ENCODE results near the gene AHNAK.

DNA sequence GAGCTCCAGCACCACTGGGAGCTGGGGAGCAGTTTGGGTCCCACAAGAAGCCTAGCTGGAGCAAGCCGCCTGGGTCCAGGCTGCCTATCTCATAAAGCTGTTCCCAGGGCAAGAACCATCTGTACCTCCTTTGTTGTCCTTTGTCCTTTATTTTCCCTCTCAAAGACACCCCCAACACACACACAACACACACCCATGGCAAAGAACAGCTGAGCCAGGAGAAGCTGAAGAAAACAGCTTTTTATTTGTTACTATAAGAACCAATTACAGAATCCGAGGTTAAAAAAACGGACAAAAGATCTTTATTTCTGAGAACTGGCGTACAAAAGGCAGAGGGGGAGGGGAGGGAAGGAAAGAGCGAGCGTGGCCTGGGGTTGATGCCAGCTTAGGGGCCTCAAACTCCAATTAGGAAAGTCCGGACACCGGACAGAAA is 46.4 kb upstream of the AHNAK start:
- TF ChIP-seq, protein P1, sequence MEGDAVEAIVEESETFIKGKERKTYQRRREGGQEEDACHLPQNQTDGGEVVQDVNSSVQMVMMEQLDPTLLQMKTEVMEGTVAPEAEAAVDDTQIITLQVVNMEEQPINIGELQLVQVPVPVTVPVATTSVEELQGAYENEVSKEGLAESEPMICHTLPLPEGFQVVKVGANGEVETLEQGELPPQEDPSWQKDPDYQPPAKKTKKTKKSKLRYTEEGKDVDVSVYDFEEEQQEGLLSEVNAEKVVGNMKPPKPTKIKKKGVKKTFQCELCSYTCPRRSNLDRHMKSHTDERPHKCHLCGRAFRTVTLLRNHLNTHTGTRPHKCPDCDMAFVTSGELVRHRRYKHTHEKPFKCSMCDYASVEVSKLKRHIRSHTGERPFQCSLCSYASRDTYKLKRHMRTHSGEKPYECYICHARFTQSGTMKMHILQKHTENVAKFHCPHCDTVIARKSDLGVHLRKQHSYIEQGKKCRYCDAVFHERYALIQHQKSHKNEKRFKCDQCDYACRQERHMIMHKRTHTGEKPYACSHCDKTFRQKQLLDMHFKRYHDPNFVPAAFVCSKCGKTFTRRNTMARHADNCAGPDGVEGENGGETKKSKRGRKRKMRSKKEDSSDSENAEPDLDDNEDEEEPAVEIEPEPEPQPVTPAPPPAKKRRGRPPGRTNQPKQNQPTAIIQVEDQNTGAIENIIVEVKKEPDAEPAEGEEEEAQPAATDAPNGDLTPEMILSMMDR (IDR thresholded peaks at IDR 0.05): no peak
- TF ChIP-seq POLR2A (IDR thresholded peaks at IDR 0.05): no peak
